Activated T-cell treated with anti-CD3 and anti-CD28 coated beads, Interleukin-2, amount 50 U/mL, for 72 hours (primary cell): Measurements from ENCODE around the gene ZSCAN26. TPM values are rescaled to one million over a fixed set of nuclear protein-coding genes. Genes with fewer than 3 reads are reported as not detected.
"Not testable (repeated sequence)": the region's sequence is repeated elsewhere in the genome, so short reads cannot be mapped to it uniquely, and the experiment has no call there.

Experiments used
- ATAC-seq, 2 donors: fragments of 150-1000 bp; cut with Tn5 transposase; replicated peaks in 1 of 2; 2 replicates each; pipeline ENCODE4 v1.10.0; 2021; ENCODE audit warnings: moderate library complexity in 2 of 2, mild to moderate bottlenecking in 1 of 2
- DNase-seq, 2 donors: peaks; one replicate each; pipeline ENCODE4 v3.0.0; 2021 to 2022; ENCODE audit warnings: mixed read lengths in 1 of 2
- H3K27ac Mint-ChIP-seq: one replicate; pipeline ENCODE4 v1.8.0; 2022; ENCODE audit warnings: mild to moderate bottlenecking, moderate library complexity, mixed read lengths
- H3K27me3 Mint-ChIP-seq: one replicate; pipeline ENCODE4 v1.8.0; 2022; ENCODE audit warnings: low read depth, mixed read lengths
- H3K36me3 Mint-ChIP-seq, 2 donors: one replicate each; pipeline ENCODE4 v1.8.0; 2022; ENCODE audit warnings: mixed read lengths in 2 of 2, mild to moderate bottlenecking in 1 of 2; ENCODE audit not compliant: insufficient read depth in 2 of 2
- H3K4me1 Mint-ChIP-seq: one replicate; pipeline ENCODE4 v1.8.0; 2022; ENCODE audit warnings: low read depth, mixed read lengths
- H3K4me3 Mint-ChIP-seq, 2 donors: one replicate each; pipeline ENCODE4 v1.8.0; 2022; ENCODE audit warnings: mild to moderate bottlenecking in 2 of 2, mixed read lengths in 2 of 2, moderate library complexity in 2 of 2
- H3K9me3 Mint-ChIP-seq, 2 donors: one replicate each; pipeline ENCODE4 v1.8.0; 2022; ENCODE audit warnings: mixed read lengths in 2 of 2
- total RNA-seq, 2 donors: library from RNA; stranded (reverse); gene quantifications; one replicate each; pipeline ENCODE4 v1.2.3, GENCODE V29; 2022

ZSCAN26 gene
- total RNA-seq, 2 donors from 2014 or later: 10.1 to 10.7 TPM

DNA sequence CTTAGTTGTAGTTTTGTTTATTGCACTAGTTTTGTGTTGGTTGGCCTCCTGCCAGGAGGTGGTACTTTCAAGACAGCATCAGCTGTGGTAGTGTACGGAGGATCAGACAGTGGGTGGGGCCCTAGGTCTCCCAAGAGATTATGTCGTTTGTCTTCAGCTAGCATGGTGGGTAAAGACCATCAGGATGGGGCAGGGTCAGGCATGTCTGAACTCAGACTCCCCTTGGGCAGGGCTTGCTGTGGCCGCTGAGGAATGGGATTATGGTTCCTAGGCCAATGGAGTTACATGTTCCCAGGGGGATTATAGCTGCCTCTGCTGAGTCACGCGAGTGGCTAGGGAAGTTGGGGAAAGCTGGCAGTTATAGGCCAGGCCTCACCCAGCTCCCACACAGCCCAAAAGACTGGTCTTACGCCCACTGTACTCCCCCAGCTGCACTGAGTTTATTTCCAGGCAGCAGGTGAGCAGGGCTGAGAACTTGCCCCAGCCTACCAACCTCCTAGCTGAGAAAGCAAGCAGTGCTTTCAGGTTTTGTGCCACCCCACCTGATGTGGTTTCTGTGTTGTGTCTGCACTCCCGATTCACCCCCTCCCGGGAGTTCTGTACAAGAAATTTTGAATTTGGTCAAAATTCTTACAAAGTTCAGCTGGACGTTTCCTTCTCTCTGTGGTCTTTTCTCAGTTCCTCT, 44.3 kb downstream of the ZSCAN26 start:
- Mint-ChIP-seq H3K27me3 (peaks cover 14% of the 10 kb centered on the region), H3K36me3 (peaks cover 2 to 3% of the 10 kb centered on the region in 2 donors), H3K4me3 (no peak overlapping the region), H3K27ac (no peak overlapping the region), H3K4me1 (no peaks in the 10 kb centered on the region), H3K9me3 (peaks cover 0 to 6% of the 10 kb centered on the region in 2 donors)
- DNase-seq (no peak), ATAC-seq (no peak)

DNA sequence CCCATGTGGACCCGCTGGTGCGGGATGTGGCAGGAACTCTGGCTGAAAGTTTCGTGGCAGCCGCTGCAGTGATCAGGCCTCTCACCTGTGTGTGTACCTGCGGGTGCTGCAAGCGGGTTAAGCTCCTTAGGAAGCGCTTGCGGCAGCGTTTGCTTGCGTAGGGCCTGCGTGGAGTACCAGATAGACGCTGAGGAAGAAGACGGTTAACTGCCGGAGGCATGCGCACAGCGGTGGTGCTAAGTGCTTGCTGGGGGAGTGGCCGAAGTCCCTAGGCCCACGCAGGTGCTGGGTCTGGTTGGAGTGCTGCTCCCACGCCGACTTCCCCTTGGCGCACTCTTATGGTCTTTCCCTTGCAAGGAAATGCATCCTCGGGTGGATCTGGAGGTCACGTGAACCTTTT, 46.0 kb downstream of the ZSCAN26 start:
- DNase-seq (no peak), ATAC-seq (no peak)
- H3K4me3 Mint-ChIP-seq: no peak overlapping the region
- H3K4me1 Mint-ChIP-seq: no peaks in the 10 kb centered on the region
- peaks cover 0 to 4% of the 10 kb centered on the region in 2 donors for H3K9me3 Mint-ChIP-seq
- H3K27ac Mint-ChIP-seq: no peak overlapping the region
- H3K36me3 Mint-ChIP-seq: peaks cover 0 to 2% of the 10 kb centered on the region in 2 donors
- peaks cover 21% of the 10 kb centered on the region for H3K27me3 Mint-ChIP-seq

DNA sequence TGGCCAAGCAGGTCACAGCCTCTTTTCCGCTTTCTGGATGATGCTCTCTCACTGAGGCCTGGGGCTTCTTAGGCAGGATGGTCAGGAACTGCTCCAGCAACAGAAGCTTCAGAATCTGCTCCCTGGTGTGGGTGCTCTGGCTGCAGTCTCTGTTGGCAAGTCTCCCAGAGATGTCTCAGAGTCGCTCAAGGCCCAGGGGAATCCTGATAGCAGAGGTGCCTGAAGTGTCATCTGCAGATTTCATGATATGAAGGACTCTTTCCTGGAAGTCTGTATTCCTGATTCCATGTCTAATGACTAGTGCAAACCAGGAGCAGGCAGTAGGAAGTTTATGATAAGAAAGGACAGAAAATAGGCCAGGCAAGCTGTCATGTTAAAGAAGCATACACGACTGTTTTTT, 48.7 kb downstream of the ZSCAN26 start:
- H3K4me1 Mint-ChIP-seq: no peaks in the 10 kb centered on the region
- DNase-seq: no peak
- H3K36me3 Mint-ChIP-seq: no peaks in the 10 kb centered on the region
- H3K9me3 Mint-ChIP-seq: no peaks in the 10 kb centered on the region
- no peak overlapping the region for H3K27ac Mint-ChIP-seq
- H3K4me3 Mint-ChIP-seq: no peak overlapping the region
- ATAC-seq: no peak
- H3K27me3 Mint-ChIP-seq: peaks cover 11% of the 10 kb centered on the region

DNA sequence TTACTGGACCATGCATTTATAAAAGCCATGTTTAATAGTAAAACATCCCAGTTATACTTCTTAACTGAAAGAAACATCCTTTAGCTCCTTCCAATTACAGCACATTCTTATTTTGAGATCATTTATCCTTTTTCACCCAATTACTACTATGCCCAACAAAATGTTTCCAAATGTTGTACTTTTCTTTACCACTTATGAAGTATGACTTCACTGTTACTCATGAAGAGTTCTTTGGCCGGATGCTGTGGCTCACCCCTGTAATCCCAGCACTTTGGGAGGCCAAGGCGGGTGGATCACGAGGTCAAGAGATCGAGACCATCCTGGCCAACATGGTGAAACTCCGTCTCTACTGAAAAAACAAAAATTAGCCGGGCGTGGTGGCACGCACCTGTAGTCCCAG, 50.9 kb downstream of the ZSCAN26 start:
- H3K36me3 Mint-ChIP-seq, H3K9me3 Mint-ChIP-seq, H3K4me3 Mint-ChIP-seq, H3K4me1 Mint-ChIP-seq, DNase-seq, ATAC-seq, H3K27ac Mint-ChIP-seq: not testable (repeated sequence)
- peaks cover 15% of the 10 kb centered on the region for H3K27me3 Mint-ChIP-seq

DNA sequence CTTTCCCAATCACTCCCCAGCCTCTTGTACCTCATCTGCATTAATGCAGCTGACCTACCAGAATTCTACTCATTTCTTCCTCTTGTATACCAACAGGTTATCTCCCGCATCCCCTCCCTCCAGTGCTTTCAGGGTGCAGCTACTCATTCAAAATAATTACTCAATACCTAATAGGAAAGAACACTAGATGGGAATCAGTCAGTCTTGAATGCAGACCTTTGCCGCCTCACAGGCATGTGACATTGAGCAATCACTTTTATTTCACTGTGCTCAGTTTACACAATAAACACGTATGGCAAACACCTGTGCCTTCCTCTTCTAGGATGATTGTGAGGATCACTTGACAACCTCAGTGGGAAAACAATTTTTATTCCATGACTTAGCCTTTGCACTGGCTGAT, 55.7 kb downstream of the ZSCAN26 start:
- Mint-ChIP-seq H3K27ac (no peak overlapping the region), H3K9me3 (peaks cover 17% of the 10 kb centered on the region in 2 donors), H3K4me3 (no peak overlapping the region), H3K36me3 (peaks cover 16 to 23% of the 10 kb centered on the region in 2 donors), H3K27me3 (peaks cover 17% of the 10 kb centered on the region), H3K4me1 (no peaks in the 10 kb centered on the region)
- DNase-seq (no peak), ATAC-seq (no peak)

DNA sequence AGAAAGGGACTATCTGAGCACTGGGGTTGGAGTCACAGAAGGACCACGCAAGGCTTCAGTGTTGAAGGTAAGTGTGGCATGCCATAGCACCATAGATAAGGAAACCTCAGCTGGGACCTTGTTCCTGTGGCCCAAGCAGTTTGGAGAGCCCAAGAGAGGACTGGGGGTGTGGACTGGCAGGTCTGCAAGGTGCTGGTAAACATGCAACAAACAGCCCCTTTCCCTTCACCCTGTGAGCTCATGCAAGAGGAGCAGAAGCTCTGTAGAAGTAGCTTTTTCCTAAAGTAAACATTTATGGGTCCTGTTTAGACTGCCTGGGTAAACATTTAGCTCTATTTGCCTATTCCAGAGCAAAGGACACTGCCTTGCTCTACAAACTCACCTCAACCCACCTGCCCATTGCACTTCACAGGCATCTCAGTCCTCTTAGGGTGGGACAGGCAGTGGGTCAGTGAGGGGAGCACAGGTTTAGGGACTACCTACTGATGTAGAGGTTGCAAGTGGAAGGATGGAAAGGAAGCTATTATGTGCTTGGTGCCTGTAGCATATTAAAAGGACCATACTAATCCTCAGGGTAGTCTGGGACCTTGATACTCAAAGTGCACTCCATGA, 57.0 kb downstream of the ZSCAN26 start:
- DNase-seq (no peak), ATAC-seq (no peak)
- H3K4me3 Mint-ChIP-seq: no peak overlapping the region
- peaks cover 18 to 22% of the 10 kb centered on the region in 2 donors for H3K9me3 Mint-ChIP-seq
- no peaks in the 10 kb centered on the region for H3K4me1 Mint-ChIP-seq
- H3K36me3 Mint-ChIP-seq: peaks cover 19 to 30% of the 10 kb centered on the region in 2 donors
- no peak overlapping the region for H3K27ac Mint-ChIP-seq
- peaks cover 17% of the 10 kb centered on the region for H3K27me3 Mint-ChIP-seq

DNA sequence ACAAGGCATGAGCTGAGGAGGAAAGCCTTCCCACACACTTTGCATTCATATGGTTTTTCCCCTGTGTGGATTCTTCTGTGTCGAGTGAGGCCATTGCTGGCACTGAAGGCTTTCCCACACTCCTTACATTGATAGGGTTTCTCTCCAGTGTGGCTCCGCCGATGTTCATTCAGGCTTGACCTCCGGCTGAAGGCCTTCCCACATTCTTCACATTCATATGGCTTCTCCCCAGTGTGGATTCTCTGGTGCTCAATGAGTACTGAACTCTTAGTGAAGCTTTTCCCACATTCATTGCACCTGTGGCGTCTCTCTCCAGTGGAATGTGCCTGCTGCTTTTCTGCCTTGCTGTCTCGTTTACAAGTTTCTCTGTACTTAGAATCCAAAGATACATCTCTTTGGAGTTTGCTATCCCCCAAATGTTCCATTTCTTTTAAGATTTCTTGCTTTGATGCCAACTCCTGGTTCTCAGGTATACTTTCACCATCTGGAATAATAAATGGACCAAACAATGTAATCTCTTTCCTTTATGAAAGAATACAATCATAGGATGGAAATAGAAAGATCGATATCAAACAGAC, 59.5 kb downstream of the ZSCAN26 start:
- Mint-ChIP-seq H3K27me3 (peaks cover 17% of the 10 kb centered on the region), H3K4me1 (no peaks in the 10 kb centered on the region), H3K9me3 (peaks cover 20 to 23% of the 10 kb centered on the region in 2 donors), H3K36me3 (peaks cover 22 to 34% of the 10 kb centered on the region in 2 donors), H3K4me3 (no peak overlapping the region), H3K27ac (no peak overlapping the region)
- no peak for DNase-seq
- no peak for ATAC-seq

Other genes starting within 250 kb of the ZSCAN26 start
- gene ZNF165, start 186.6 kb upstream of the ZSCAN26 start, total RNA-seq: 1 to 10 TPM; 5.1 to 6.1 TPM
- gene ZSCAN16, start 142.5 kb upstream of the ZSCAN26 start, total RNA-seq: 1 to 10 TPM; 5.1 to 7.9 TPM
- 10 to 100 TPM; 29.8 to 32.0 TPM for gene ZKSCAN8, start 125.3 kb upstream of the ZSCAN26 start, total RNA-seq
- 1 to 10 TPM; 7.5 to 9.2 TPM for gene ZSCAN9, start 41.9 kb upstream of the ZSCAN26 start, total RNA-seq
- 1 to 10 TPM; 5.1 to 7.6 TPM for gene ZKSCAN4, start 14.9 kb upstream of the ZSCAN26 start, total RNA-seq
- gene NKAPL, start 7.8 kb upstream of the ZSCAN26 start, total RNA-seq: under 1 TPM in 1 of 2 donors, not detected in 1; 0.14 TPM
- 1 to 10 TPM; 4.7 to 5.9 TPM for gene PGBD1, start 14.4 kb downstream of the ZSCAN26 start, total RNA-seq
- gene ZSCAN31, start 69.0 kb downstream of the ZSCAN26 start, total RNA-seq: 1 to 10 TPM; 1.5 to 2.1 TPM
- 1 to 10 TPM; 3.3 to 5.2 TPM for gene ZKSCAN3, start 82.8 kb downstream of the ZSCAN26 start, total RNA-seq
- gene ZSCAN12, start 132.6 kb downstream of the ZSCAN26 start, total RNA-seq: 1 to 10 TPM; 5.6 to 6.4 TPM
- gene ZSCAN23, start 176.3 kb downstream of the ZSCAN26 start, total RNA-seq: 1 to 10 TPM; 2.5 to 4.3 TPM
- gene GPX6, start 248.7 kb downstream of the ZSCAN26 start, total RNA-seq: not detected